Osteoblast (primary cell): ENCODE measurements around the gene INTS3. TPM values are rescaled to one million over a fixed set of nuclear protein-coding genes. Genes with fewer than 3 reads are reported as not detected.

Experiments
- DNase-seq: peaks from one replicate; pipeline ENCODE4 v3.0.0; 2011; ENCODE audit warnings: low spot score, mixed read lengths; ENCODE audit not compliant: insufficient read length; ENCODE audit errors: missing footprints
- H2AFZ ChIP-seq: 2 replicates; pipeline ENCODE4 v1.6.0; 2011; ENCODE audit warnings: mild to moderate bottlenecking, low read length
- H3K27ac ChIP-seq: 2 replicates; pipeline ENCODE4 v1.5.1; 2011; ENCODE audit warnings: mild to moderate bottlenecking, low read depth, low read length, moderate library complexity
- H3K27me3 ChIP-seq: 2 replicates; pipeline ENCODE4 v1.6.0; 2012; ENCODE audit warnings: mild to moderate bottlenecking, control low read depth, inconsistent platforms, low read length, moderate library complexity; ENCODE audit not compliant: insufficient read depth
- H3K36me3 ChIP-seq: 2 replicates; pipeline ENCODE4 v1.5.1; 2011; ENCODE audit warnings: mild to moderate bottlenecking, low read length, control low read depth, moderate library complexity; ENCODE audit not compliant: insufficient read depth
- H3K4me1 ChIP-seq: 2 replicates; pipeline ENCODE4 v1.5.1; 2011; ENCODE audit warnings: mild to moderate bottlenecking, low read length, control low read depth, moderate library complexity; ENCODE audit not compliant: insufficient read depth
- H3K4me2 ChIP-seq: 2 replicates; pipeline ENCODE4 v1.6.0; 2011; ENCODE audit warnings: mild to moderate bottlenecking, low read length; ENCODE audit not compliant: insufficient read depth
- H3K4me3 ChIP-seq: fragments of 200-600 bp; sonication (generic); 3 replicates; pipeline ENCODE4 v1.5.1; 2012; ENCODE audit warnings: mild to moderate bottlenecking, low read length, inconsistent platforms; ENCODE audit not compliant: insufficient read depth
- H3K79me2 ChIP-seq: 2 replicates; pipeline ENCODE4 v1.6.0; 2012; ENCODE audit warnings: mild to moderate bottlenecking, low read length, control low read depth, inconsistent platforms; ENCODE audit not compliant: insufficient read depth
- H3K9me3 ChIP-seq: 2 replicates; pipeline ENCODE4 v1.5.1; 2011; ENCODE audit warnings: low read depth, low read length, control low read depth
- H4K20me1 ChIP-seq: 2 replicates; pipeline ENCODE4 v1.6.0; 2012; ENCODE audit warnings: mild to moderate bottlenecking, low read length, control low read depth; ENCODE audit not compliant: insufficient read depth
- total RNA-seq: library from RNA; depleted of rRNA; stranded (reverse); fragments of >200 nt; gene quantifications from 2 replicates; pipeline ENCODE4 v1.2.3, GENCODE V29; 2012
- TF ChIP-seq, protein P1 (sequence below): IDR thresholded peaks from 2 replicates; pipeline ENCODE4 v1.5.1; 2011; ENCODE audit warnings: mild to moderate bottlenecking, low read depth, low read length, moderate library complexity; ENCODE audit errors: extremely low read depth

Gene INTS3
- total RNA-seq, 1 donor: 42.7 TPM

DNA sequence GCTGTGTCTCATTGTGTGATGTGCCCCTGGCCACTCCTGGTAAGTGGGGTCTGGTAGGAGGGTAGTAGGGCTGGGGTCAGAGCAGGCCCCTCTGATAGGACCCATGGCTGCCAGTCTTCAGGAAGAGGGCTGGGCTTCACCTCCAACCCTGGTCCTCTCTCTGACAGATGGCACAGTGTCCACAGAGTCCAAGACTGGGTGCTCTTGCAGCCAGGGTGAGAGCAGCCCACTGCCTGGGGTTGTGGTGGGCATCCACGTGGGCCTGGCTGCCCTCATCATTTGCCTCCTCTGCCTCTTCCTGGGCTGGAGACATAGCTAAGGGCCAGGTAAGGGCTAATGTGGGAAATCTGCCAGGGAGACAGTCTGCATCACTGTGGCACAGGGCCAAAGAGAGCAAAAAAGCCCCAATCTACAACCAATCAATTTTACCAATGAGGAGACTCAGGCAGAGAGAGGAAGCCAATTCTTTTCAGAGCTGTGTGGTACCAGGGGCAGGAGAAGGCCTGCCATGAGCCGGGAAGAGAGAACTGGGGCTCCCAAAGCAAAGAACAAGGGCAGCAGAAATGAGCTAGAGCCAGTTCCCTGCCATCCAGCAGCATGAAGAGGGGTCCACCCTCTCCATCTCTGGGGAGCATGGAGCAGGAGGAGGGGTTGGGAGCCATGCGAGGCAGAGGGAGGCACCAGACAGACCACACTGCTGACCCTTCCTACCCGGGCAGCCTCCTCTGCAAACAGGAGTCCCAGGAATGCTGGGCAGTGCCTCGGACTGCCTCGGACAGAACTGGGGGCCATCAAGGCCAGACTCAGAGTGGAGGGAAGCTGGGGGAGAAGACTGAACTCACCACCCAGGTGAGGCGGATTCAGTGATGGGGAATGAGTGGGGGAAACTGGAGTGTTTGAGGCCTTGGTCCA lies 74.2 kb downstream of the INTS3 start:
- no peaks in the 10 kb centered on the region for H3K27me3 ChIP-seq
- TF ChIP-seq, protein P1, sequence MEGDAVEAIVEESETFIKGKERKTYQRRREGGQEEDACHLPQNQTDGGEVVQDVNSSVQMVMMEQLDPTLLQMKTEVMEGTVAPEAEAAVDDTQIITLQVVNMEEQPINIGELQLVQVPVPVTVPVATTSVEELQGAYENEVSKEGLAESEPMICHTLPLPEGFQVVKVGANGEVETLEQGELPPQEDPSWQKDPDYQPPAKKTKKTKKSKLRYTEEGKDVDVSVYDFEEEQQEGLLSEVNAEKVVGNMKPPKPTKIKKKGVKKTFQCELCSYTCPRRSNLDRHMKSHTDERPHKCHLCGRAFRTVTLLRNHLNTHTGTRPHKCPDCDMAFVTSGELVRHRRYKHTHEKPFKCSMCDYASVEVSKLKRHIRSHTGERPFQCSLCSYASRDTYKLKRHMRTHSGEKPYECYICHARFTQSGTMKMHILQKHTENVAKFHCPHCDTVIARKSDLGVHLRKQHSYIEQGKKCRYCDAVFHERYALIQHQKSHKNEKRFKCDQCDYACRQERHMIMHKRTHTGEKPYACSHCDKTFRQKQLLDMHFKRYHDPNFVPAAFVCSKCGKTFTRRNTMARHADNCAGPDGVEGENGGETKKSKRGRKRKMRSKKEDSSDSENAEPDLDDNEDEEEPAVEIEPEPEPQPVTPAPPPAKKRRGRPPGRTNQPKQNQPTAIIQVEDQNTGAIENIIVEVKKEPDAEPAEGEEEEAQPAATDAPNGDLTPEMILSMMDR: no peak
- peaks cover 3% of the 10 kb centered on the region for H3K36me3 ChIP-seq
- no peaks in the 10 kb centered on the region for H3K79me2 ChIP-seq
- no peak overlapping the region for H3K27ac ChIP-seq
- H3K4me2 ChIP-seq: no peak overlapping the region
- H4K20me1 ChIP-seq: peaks cover 3% of the 10 kb centered on the region
- peaks cover 10% of the 10 kb centered on the region for H3K4me1 ChIP-seq
- H3K4me3 ChIP-seq: no peak overlapping the region
- no peak overlapping the region for H2AFZ ChIP-seq
- DNase-seq: no peak
- no peaks in the 10 kb centered on the region for H3K9me3 ChIP-seq

DNA sequence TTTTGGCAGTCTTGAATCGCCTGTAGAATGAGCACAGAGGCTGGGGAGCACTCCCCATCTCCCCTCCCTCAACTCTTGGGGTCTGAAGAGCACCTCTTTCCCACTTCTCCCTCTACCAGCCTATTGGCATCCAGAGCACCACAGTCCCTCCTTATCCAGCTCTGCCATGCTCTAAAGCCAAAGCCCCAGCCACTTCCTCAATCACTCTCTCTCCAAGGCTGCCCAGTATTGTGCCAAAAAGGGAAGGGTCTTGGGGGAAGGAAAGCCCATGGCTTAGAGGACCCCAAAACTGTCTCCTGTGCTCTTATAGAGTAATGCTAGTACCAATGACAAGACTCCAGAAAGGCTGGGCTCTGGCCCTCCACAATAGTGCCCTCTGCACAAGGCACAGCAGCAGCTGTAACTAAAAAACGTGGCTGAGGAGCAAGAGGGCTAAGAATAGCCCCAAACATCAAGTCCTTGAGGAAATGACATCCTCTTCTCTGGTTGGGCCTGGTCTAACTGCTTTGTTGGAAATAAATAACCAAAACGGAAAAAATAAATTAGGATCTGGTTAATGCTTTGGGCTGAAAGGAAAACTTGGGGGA lies 75.7 kb downstream of the INTS3 start:
- no peak overlapping the region for H3K4me3 ChIP-seq
- H3K27me3 ChIP-seq: no peaks in the 10 kb centered on the region
- no peaks in the 10 kb centered on the region for H3K9me3 ChIP-seq
- H3K4me1 ChIP-seq: peaks cover 10% of the 10 kb centered on the region
- H3K79me2 ChIP-seq: no peaks in the 10 kb centered on the region
- TF ChIP-seq, protein P1: no peak
- no peak for DNase-seq
- H4K20me1 ChIP-seq: peaks cover 5% of the 10 kb centered on the region
- no peak overlapping the region for H3K4me2 ChIP-seq
- no peak overlapping the region for H3K27ac ChIP-seq
- H3K36me3 ChIP-seq: peaks cover 11% of the 10 kb centered on the region
- no peak overlapping the region for H2AFZ ChIP-seq

DNA sequence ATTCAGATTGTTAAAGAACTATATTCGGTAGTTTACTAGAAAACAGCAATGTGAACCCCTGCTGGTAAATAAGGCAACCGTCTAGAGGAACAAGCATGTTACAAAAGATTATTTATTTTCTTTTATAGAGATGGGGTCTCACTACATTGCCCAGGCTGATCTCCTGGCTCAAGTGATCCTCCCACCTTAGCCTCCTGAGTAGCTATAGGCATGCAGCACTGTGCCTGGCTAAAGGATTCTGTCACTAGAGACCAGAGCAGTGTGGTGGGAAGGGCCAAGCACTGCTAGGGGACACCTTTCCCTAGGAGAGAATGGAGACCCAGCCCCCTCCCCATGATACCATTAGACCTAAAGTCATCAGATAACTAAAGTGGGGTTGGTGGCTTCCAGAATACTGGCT lies 76.3 kb downstream of the INTS3 start:
- TF ChIP-seq, protein P1: no peak
- no peak overlapping the region for H2AFZ ChIP-seq
- H3K4me1 ChIP-seq: peaks cover 10% of the 10 kb centered on the region
- H3K79me2 ChIP-seq: no peaks in the 10 kb centered on the region
- H3K36me3 ChIP-seq: peaks cover 13% of the 10 kb centered on the region
- H3K4me3 ChIP-seq: no peak overlapping the region
- H3K4me2 ChIP-seq: no peak overlapping the region
- H3K27me3 ChIP-seq: no peaks in the 10 kb centered on the region
- H3K9me3 ChIP-seq: no peaks in the 10 kb centered on the region
- peaks cover 5% of the 10 kb centered on the region for H4K20me1 ChIP-seq
- no peak overlapping the region for H3K27ac ChIP-seq
- DNase-seq: no peak

DNA sequence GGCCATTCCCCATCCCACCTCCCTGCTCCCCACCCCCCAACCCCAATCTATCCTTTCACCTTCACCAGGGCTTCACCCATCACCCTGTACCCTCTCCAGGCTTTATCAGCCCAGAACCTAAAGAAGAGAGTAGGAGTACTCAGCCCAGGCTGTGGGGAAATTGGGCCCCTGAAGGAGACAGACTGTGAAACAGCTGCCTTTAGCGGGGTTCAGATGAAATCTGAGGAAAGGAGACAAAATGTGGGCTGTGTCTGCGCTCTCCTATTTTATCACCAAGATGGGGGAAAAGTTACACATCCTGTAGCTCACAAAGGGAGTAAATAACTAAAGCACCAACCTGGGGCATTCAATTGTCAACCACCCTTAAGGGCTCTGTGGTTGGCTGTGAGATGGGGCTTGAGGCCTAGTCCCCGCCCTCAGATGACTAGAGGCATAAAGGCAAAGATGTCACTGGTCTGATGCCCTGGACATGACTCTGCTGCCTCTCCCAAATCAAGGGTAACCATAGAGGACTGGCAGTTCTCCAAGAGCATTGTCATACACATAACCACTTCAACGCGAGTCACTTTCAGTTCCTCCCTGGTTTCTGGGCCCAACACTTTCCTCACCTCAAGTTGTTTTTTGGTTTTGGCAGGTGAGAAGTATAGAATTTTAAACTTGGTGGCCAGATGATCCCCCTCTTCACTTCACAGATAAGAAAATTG lies 77.3 kb downstream of the INTS3 start:
- TF ChIP-seq, protein P1: no peak
- Histone ChIP-seq H3K4me3 (no peak overlapping the region), H3K27ac (peak overlapping the region; percentile 85), H3K9me3 (no peaks in the 10 kb centered on the region), H3K4me2 (peak overlapping the region; percentile 11), H3K27me3 (no peaks in the 10 kb centered on the region), H4K20me1 (peaks cover 5% of the 10 kb centered on the region), H2AFZ (peak overlapping the region; percentile 10), H3K36me3 (peaks cover 19% of the 10 kb centered on the region), H3K79me2 (no peaks in the 10 kb centered on the region), H3K4me1 (peaks cover 10% of the 10 kb centered on the region)
- DNase-seq: peak; percentile 97
